NOMO-1 (cell line): ENCODE measurements around the gene COL4A4.

ENCODE experiments used
- DNase-seq, 2 experiments: peaks; one replicate each; lab custom pipeline; 2025; ENCODE audit not compliant: unreplicated experiment in 2 of 2; lab: John Stamatoyannopoulos, UW

COL4A4 gene

GRCh38 chr2:227033471-227034148, 130.4 kb downstream of the COL4A4 start:
- no peak for DNase-seq

- no peak for DNase-seq
These were observed 132.6 kb downstream of the COL4A4 start for GRCh38 chr2:227031379-227031778.

GRCh38 chr2:227030789-227031188, 133.2 kb downstream of the COL4A4 start:
- no peak for DNase-seq

GRCh38 chr2:227029426-227030105, 134.4 kb downstream of the COL4A4 start:
- DNase-seq, result peak; percentile 29 to 72

- DNase-seq, result no peak
These were observed 138.5 kb downstream of the COL4A4 start for GRCh38 chr2:227025510-227025909.

- DNase-seq, result no peak
These were observed 141.4 kb downstream of the COL4A4 start for GRCh38 chr2:227022608-227023007.

- DNase-seq, result no peak
These were observed 143.6 kb downstream of the COL4A4 start for GRCh38 chr2:227020416-227020815.

- no peak for DNase-seq
These were observed 147.1 kb downstream of the COL4A4 start for GRCh38 chr2:227016894-227017293.

- no peak for DNase-seq
These were observed 150.1 kb downstream of the COL4A4 start for GRCh38 chr2:227013881-227014280.

- DNase-seq, result no peak
These were observed 150.7 kb downstream of the COL4A4 start for GRCh38 chr2:227013330-227013729.

- DNase-seq, result no peak
These were observed 153.6 kb downstream of the COL4A4 start for GRCh38 chr2:227010433-227010832.

GRCh38 chr2:227007940-227008339, 156.1 kb downstream of the COL4A4 start:
- no peak for DNase-seq

- no peak for DNase-seq
These were observed 156.9 kb downstream of the COL4A4 start for GRCh38 chr2:227007148-227007547.

- DNase-seq, result no peak
These were observed 157.7 kb downstream of the COL4A4 start for GRCh38 chr2:227006189-227006897.

- no peak for DNase-seq
These were observed 159.5 kb downstream of the COL4A4 start for GRCh38 chr2:227004482-227004881.

- DNase-seq, result no peak
These were observed 163.9 kb downstream of the COL4A4 start for GRCh38 chr2:227000123-227000522.

GRCh38 chr2:226999661-227000060, 164.3 kb downstream of the COL4A4 start:
- DNase-seq, result peak in 1 of 2 experiments; percentile 31

GRCh38 chr2:226995625-226996041, 168.4 kb downstream of the COL4A4 start:
- no peak for DNase-seq

GRCh38 chr2:226994775-226995174, 169.2 kb downstream of the COL4A4 start:
- DNase-seq, result no peak

GRCh38 chr2:226993171-226993570, 170.8 kb downstream of the COL4A4 start:
- no peak for DNase-seq

- no peak for DNase-seq
These were observed 172.3 kb downstream of the COL4A4 start for GRCh38 chr2:226991663-226992062.

GRCh38 chr2:226985583-226985946, 178.4 kb downstream of the COL4A4 start:
- no peak for DNase-seq
